Measurements from ENCODE around the gene ELF2. TPM values are rescaled to one million over a fixed set of nuclear protein-coding genes. Genes with fewer than 3 reads are reported as not detected.

ELF2 gene
- polyA plus RNA-seq, 1 of the 3 experiments (the other 2 are of a cell fraction): 14.0 TPM

GRCh38 chr4:139024686-139025085, 152.3 kb downstream of the ELF2 start:
- POLR2A ChIA-PET: no interaction called here
- no peaks in the 10 kb centered on the region for H3K36me3 ChIP-seq (replicated peaks in 1 of 2; ENCODE audit: control insufficient read depth in 1 of 2, insufficient read depth in 2 of 2, low read length in 1 of 2)
- H3K9me2 ChIP-seq: no peaks in the 10 kb centered on the region
- no peak overlapping the region for H3K27ac ChIP-seq (ENCODE audit: low read depth in 2 of 2, low read length in 1 of 2)
- no peak overlapping the region for H3K4me2 ChIP-seq
- H4K20me1 ChIP-seq (ENCODE audit: insufficient read depth): peaks cover 90% of the 10 kb centered on the region
- WGBS (ENCODE audit: low lambda C conversion rate): 91% methylated on average over 9 of the region's 9 CpGs
- H3K9ac ChIP-seq: no peak overlapping the region
- TF ChIP-seq MEF2A (IDR thresholded peaks at IDR 0.05; ENCODE audit: borderline replicate concordance, low read depth) (no peak), GATA2 (CRISPR knock-in tag; IDR thresholded peaks at IDR 0.05) (no peak), JUND (IDR thresholded peaks at IDR 0.05) (no peak), MAX (IDR thresholded peaks at IDR 0.05; ENCODE audit: low read depth) (no peak), CTCF (IDR thresholded peaks at IDR 0.05) (no peak), EZH2phosphoT487 (IDR thresholded peaks at IDR 0.05; ENCODE audit: borderline replicate concordance, low read depth) (no peak), RAD21 (IDR thresholded peaks at IDR 0.05; ENCODE audit: low read length) (no peak), FOSL2 (IDR thresholded peaks at IDR 0.05; ENCODE audit: borderline replicate concordance, low read depth) (no peak), FOXJ3 (CRISPR knock-in tag; IDR thresholded peaks at IDR 0.05) (no peak), MXI1 (IDR thresholded peaks at IDR 0.05; ENCODE audit: low read depth, low read length) (no peak), SIN3A (IDR thresholded peaks at IDR 0.05; ENCODE audit: borderline replicate concordance, low read depth, low read length) (no peak)
- no peak overlapping the region for H3K4me3 ChIP-seq (ENCODE audit: low read depth in 2 of 2, low read length in 1 of 2)
- H3K4me1 ChIP-seq (ENCODE audit: control insufficient read depth in 1 of 2, insufficient read depth in 2 of 2, low read depth in 1 of 2, low read length in 1 of 2): peaks cover 6 to 13% of the 10 kb centered on the region in 2 experiments; a peak in 3 of 4 replicates
- no peaks in the 10 kb centered on the region for H3K27me3 ChIP-seq (ENCODE audit: insufficient read depth)
- peaks cover 99% of the 10 kb centered on the region for H3K79me2 ChIP-seq (ENCODE audit: insufficient read depth)
- CTCF ChIA-PET: interaction anchor here (1.6 kb wide), 1 partner anchor 271 kb away, joined by 5 read pairs; no protein-coding TSS in a partner anchor
- no peak overlapping the region for H2AFZ ChIP-seq (ENCODE audit: low read depth)
- peaks cover 3% of the 10 kb centered on the region for H3F3A ChIP-seq (replicated peaks; ENCODE audit: insufficient read depth)
- DNase-seq: no peak
- H3K9me3 ChIP-seq: no peaks in the 10 kb centered on the region

- 89% methylated on average over 5 of the region's 5 CpGs for WGBS (ENCODE audit: low lambda C conversion rate)
- Histone ChIP-seq H3K79me2 (ENCODE audit: insufficient read depth) (peaks cover 99% of the 10 kb centered on the region), H3K4me1 (ENCODE audit: control insufficient read depth in 1 of 2, insufficient read depth in 2 of 2, low read depth in 1 of 2, low read length in 1 of 2) (peaks cover 20 to 22% of the 10 kb centered on the region in 2 experiments; a peak in 3 of 4 replicates), H3K27ac (ENCODE audit: low read depth in 2 of 2, low read length in 1 of 2) (no peak overlapping the region), H4K20me1 (ENCODE audit: insufficient read depth) (peaks cover 91% of the 10 kb centered on the region), H3K4me3 (ENCODE audit: low read depth in 2 of 2, low read length in 1 of 2) (no peak overlapping the region), H3K9me2 (no peaks in the 10 kb centered on the region), H2AFZ (ENCODE audit: low read depth) (no peak overlapping the region), H3K9ac (no peak overlapping the region), H3K4me2 (no peak overlapping the region), H3F3A (replicated peaks; ENCODE audit: insufficient read depth) (peaks cover 4% of the 10 kb centered on the region), H3K27me3 (ENCODE audit: insufficient read depth) (no peaks in the 10 kb centered on the region), H3K36me3 (replicated peaks in 1 of 2; ENCODE audit: control insufficient read depth in 1 of 2, insufficient read depth in 2 of 2, low read length in 1 of 2) (no peaks in the 10 kb centered on the region), H3K9me3 (no peaks in the 10 kb centered on the region)
- CTCF ChIA-PET: interaction anchor here (0.9 to 2.4 kb wide), 3 partner anchors 8 to 272 kb away, joined by 3 to 12 read pairs (median 5); no protein-coding TSS in a partner anchor
- DNase-seq: no peak
- TF ChIP-seq IRF3 (IDR thresholded peaks at IDR 0.05; ENCODE audit: low read depth, low read length) (no peak), FOXJ3 (CRISPR knock-in tag; IDR thresholded peaks at IDR 0.05) (no peak), TCF12 (IDR thresholded peaks at IDR 0.05) (no peak), FOXM1 (IDR thresholded peaks at IDR 0.05; ENCODE audit: low read depth) (no peak), FOSL2 (IDR thresholded peaks at IDR 0.05; ENCODE audit: borderline replicate concordance, low read depth) (no peak), CTCF (IDR thresholded peaks at IDR 0.05) (no peak), GABPA (IDR thresholded peaks at IDR 0.05; ENCODE audit: low read depth) (no peak), RXRA (IDR thresholded peaks at IDR 0.05; ENCODE audit: borderline replicate concordance, low read depth) (no peak), CHD2 (IDR thresholded peaks at IDR 0.05; ENCODE audit: low read length, partially characterized antibody) (no peak), USF1 (IDR thresholded peaks at IDR 0.05; ENCODE audit: borderline replicate concordance, low read depth) (no peak)
- POLR2A ChIA-PET: interaction anchor here (0.9 kb wide), 1 partner anchor 279 kb away, joined by 5 read pairs; the partner anchor contains the start of gene NAA15
These were observed 154.2 kb downstream of the ELF2 start for GRCh38 chr4:139022835-139023234.
